ENCODE data around the gene AFDN.

Gene AFDN

DNA sequence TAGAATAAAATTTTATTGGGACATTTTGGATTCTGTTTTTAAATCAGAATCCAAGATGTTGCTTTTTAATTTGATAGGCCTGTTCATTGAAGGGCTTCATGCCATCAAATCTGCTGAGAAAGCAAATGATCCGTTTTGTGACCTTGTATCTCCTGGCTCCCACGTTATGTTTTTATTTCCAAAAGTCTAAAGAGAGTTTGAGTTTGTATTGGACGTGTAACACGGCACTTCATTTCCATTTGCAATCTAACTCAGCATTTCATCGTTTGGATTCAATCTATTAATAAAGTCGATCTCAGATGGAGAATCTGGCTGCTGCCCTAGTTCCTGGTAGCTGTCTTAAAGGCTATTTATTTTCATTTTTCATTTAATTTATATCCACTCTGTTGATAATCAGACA is 187.7 kb downstream of the AFDN start:
- H3K4me3 ChIP-seq (ENCODE audit: control insufficient read depth, low read depth, low read length) = no peak overlapping the region
- no peak for TF ChIP-seq CTCF (IDR thresholded peaks at IDR 0.05; ENCODE audit: control insufficient read depth, insufficient read depth, low read depth, low read length, missing control alignments)
- DNase-seq (ENCODE audit: low read depth) = no peak

DNA sequence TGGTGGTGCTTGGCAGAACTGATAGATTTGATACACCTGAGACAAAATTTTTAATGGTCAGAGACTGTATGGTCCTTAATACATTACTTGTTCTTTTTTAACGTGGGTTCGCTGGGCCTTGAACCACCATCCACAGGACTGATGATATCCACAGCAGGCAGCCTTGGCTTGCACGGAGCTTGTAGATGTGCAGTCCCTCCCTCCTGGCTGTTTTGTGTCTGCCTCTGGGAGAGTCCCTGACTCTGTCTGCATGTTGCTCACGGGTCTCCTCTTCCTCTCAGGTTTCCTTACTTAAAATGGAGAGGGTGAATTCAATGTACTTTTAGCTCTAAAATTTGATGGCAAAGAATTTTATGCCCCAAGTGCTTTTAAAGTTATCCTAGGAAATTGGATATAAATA is 188.3 kb downstream of the AFDN start:
- no peak for DNase-seq (ENCODE audit: low read depth)
- no peak for TF ChIP-seq CTCF (IDR thresholded peaks at IDR 0.05; ENCODE audit: control insufficient read depth, insufficient read depth, low read depth, low read length, missing control alignments)
- H3K4me3 ChIP-seq (ENCODE audit: control insufficient read depth, low read depth, low read length) = no peak overlapping the region

DNA sequence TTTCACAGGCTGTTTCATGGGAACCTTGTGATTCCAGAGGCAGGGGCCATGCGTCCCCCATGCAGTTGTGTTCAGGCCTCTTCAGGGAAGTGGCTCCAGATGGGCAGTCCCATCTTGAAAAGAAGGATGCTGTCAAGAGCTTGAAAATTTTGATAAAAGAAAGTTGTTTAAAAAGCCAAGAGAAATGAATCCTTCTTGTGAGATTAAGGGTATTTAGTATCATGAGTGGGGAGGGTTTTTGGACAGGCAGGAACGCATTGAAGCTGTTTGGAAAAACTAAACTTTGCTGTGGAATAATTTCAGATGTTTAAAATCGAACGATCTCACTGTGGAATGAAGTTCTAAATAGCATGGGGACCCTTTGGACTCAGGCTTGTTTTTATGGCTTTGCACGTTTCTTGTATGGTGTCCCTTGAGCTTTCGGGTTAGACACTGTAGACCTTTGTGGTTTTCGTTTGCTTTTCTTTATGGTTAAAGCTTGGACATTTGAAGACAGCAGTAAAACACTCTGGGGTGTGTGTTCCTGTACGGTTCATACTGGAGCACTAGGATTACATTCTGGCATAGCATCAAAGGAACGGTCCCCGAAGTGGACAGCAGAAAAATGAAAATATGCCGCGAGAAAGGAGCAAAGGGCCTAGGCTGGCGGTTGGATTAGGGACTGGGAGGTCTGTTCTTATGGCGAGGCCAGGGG is 188.9 kb downstream of the AFDN start:
- no peak overlapping the region for H3K4me3 ChIP-seq (ENCODE audit: control insufficient read depth, low read depth, low read length)
- no peak for DNase-seq (ENCODE audit: low read depth)
- no peak for TF ChIP-seq CTCF (IDR thresholded peaks at IDR 0.05; ENCODE audit: control insufficient read depth, insufficient read depth, low read depth, low read length, missing control alignments)

DNA sequence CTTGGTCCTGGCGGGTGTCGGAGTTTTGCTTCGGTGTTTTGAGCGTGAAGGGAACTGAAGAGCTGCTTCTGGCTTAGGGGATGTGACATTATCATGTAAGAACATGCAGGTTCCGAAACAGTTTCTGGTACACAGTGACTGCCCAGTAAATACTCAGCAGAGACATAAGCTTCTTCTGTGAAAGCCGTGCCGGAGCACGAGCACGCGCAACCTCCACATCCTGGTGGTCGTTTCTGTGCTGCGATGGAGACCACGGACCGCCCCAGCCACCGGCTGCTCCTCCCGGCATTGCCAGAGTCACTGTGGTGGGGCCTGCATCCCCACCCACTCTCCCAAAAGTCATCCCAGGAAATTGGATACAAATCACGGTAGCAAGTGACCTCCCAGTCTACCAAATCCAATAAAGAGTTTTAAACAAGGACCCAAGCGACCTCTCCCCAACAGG is 189.5 kb downstream of the AFDN start:
- no peak for TF ChIP-seq CTCF (IDR thresholded peaks at IDR 0.05; ENCODE audit: control insufficient read depth, insufficient read depth, low read depth, low read length, missing control alignments)
- DNase-seq (ENCODE audit: low read depth) = no peak
- H3K4me3 ChIP-seq (ENCODE audit: control insufficient read depth, low read depth, low read length) = no peak overlapping the region

- TF ChIP-seq CTCF (IDR thresholded peaks at IDR 0.05; ENCODE audit: control insufficient read depth, insufficient read depth, low read depth, low read length, missing control alignments) = no peak
- H3K4me3 ChIP-seq (ENCODE audit: control insufficient read depth, low read depth, low read length) = no peak overlapping the region
- DNase-seq (ENCODE audit: low read depth) = no peak
Observed at GRCh38 chr6:168016721-168017525, 190.2 kb downstream of the AFDN start.

DNA sequence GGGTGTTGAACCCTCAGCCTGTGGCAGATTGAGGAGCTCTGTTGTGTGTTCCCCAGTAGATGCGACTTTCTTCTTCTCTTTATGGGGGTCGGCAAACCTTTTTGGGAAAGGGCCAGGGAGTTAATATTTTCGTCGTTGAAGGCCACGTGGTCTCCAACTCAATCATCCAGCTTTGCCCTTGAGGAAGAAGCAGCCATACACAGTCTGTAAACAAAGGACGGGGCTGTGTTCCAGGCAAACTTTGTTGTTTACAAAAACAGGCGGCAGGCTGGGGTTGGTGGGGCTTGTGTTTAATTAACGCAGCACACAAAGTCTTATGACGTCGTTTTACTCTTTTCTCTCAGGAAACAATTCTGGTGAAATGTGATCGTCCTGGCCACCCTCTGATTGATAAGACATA is 190.9 kb downstream of the AFDN start:
- no peak for DNase-seq (ENCODE audit: low read depth)
- H3K4me3 ChIP-seq (ENCODE audit: control insufficient read depth, low read depth, low read length) = no peak overlapping the region
- TF ChIP-seq CTCF (IDR thresholded peaks at IDR 0.05; ENCODE audit: control insufficient read depth, insufficient read depth, low read depth, low read length, missing control alignments) = no peak

Measured in AG09309 (cell line).